ENCODE results near the gene CALCOCO1. TPM values are rescaled to one million over a fixed set of nuclear protein-coding genes. Genes with fewer than 3 reads are reported as not detected.

CALCOCO1 gene
- total and polyA plus RNA-seq, 4 donors = 24.4 to 67.4 (median 43.2) TPM

GRCh38 chr12:53761306-53761705 is 34.1 kb upstream of the CALCOCO1 start (continued):
- no peak for TF ChIP-seq REST (IDR thresholded peaks at IDR 0.05)

GRCh38 chr12:53759261-53759660 is 32.0 kb upstream of the CALCOCO1 start:
- H3K27me3 ChIP-seq (ENCODE audit: control insufficient read depth in 4 of 4, insufficient read depth in 4 of 4, low read length in 3 of 4) = peaks cover 0 to 13% (median 3%) of the 10 kb centered on the region in 4 donors
- 68% methylated on average over 2 of the region's 2 CpGs for WGBS
- H3K36me3 ChIP-seq (ENCODE audit: control insufficient read depth in 4 of 4, insufficient read depth in 3 of 4, low read depth in 1 of 4, low read length in 3 of 4) = no peaks in the 10 kb centered on the region
- H3K27ac ChIP-seq (ENCODE audit: low read depth in 1 of 2, low read length in 2 of 2) = no peak overlapping the region
- no peaks in the 10 kb centered on the region for H3K9me3 ChIP-seq (ENCODE audit: control insufficient read depth in 4 of 4, low read length in 3 of 4)
- H3K4me3 ChIP-seq (ENCODE audit: low read depth in 1 of 3, low read length in 3 of 3) = no peak overlapping the region
- peaks cover 0 to 2% (median 0%) of the 10 kb centered on the region in 4 donors for H3K4me1 ChIP-seq (ENCODE audit: control insufficient read depth in 4 of 4, insufficient read depth in 4 of 4, low read length in 3 of 4)
- DNase-seq (ENCODE audit: low spot score) = no peak
- TF ChIP-seq GABPA (IDR thresholded peaks at IDR 0.05 in 1 of 2, conservative IDR thresholded peaks at IDR 0.05 in 1 of 2) (no peak), RAD21 (IDR thresholded peaks at IDR 0.05) (no peak), CTCF (IDR thresholded peaks at IDR 0.05; ENCODE audit: low read depth, low read length, missing input control) (no peak), MAX (IDR thresholded peaks at IDR 0.05) (no peak), FOXA2 (IDR thresholded peaks at IDR 0.05) (no peak), TAF1 (conservative IDR thresholded peaks at IDR 0.05) (no peak), NR2F2 (IDR thresholded peaks at IDR 0.05) (no peak), JUND (IDR thresholded peaks at IDR 0.05) (no peak), EGR1 (IDR thresholded peaks at IDR 0.05; ENCODE audit: low read depth in 2 of 2) (no peak), HNF4A (conservative IDR thresholded peaks at IDR 0.05) (no peak)
- no peak overlapping the region for H3K9ac ChIP-seq (ENCODE audit: low read depth in 1 of 2, low read length in 2 of 2)

- Histone ChIP-seq H3K27me3 (ENCODE audit: control insufficient read depth in 4 of 4, insufficient read depth in 4 of 4, low read length in 3 of 4) (peaks cover 0 to 13% (median 3%) of the 10 kb centered on the region in 4 donors), H3K9me3 (ENCODE audit: control insufficient read depth in 4 of 4, low read length in 3 of 4) (no peaks in the 10 kb centered on the region), H3K9ac (ENCODE audit: low read depth in 1 of 2, low read length in 2 of 2) (no peak overlapping the region), H3K27ac (ENCODE audit: low read depth in 1 of 2, low read length in 2 of 2) (no peak overlapping the region), H3K4me3 (ENCODE audit: low read depth in 1 of 3, low read length in 3 of 3) (no peak overlapping the region), H3K36me3 (ENCODE audit: control insufficient read depth in 4 of 4, insufficient read depth in 3 of 4, low read depth in 1 of 4, low read length in 3 of 4) (no peaks in the 10 kb centered on the region), H3K4me1 (ENCODE audit: control insufficient read depth in 4 of 4, insufficient read depth in 4 of 4, low read length in 3 of 4) (peaks cover 0 to 2% (median 0%) of the 10 kb centered on the region in 4 donors)
- 43% methylated on average over 8 of the region's 8 CpGs for WGBS
- no peak for DNase-seq (ENCODE audit: low spot score)
- no peak for TF ChIP-seq RXRA (IDR thresholded peaks at IDR 0.05)
- TF ChIP-seq CTCF (IDR thresholded peaks at IDR 0.05; ENCODE audit: low read depth, low read length, missing input control) = no peak
- no peak for TF ChIP-seq RAD21 (IDR thresholded peaks at IDR 0.05)
- TF ChIP-seq GABPA (IDR thresholded peaks at IDR 0.05 in 1 of 2, conservative IDR thresholded peaks at IDR 0.05 in 1 of 2) = no peak
- no peak for TF ChIP-seq YY1 (IDR thresholded peaks at IDR 0.05)
- no peak for TF ChIP-seq TAF1 (conservative IDR thresholded peaks at IDR 0.05)
- no peak for TF ChIP-seq EGR1 (IDR thresholded peaks at IDR 0.05; ENCODE audit: low read depth in 2 of 2)
- no peak for TF ChIP-seq HNF4G (IDR thresholded peaks at IDR 0.05)
- no peak for TF ChIP-seq ATF3 (IDR thresholded peaks at IDR 0.05)
- TF ChIP-seq FOXA2 (IDR thresholded peaks at IDR 0.05) = no peak
These were observed 31.5 kb upstream of the CALCOCO1 start for GRCh38 chr12:53758730-53759103.
